GM23338 (cell line): ENCODE measurements around the gene SFXN5. TPM values are rescaled to one million over a fixed set of nuclear protein-coding genes. Genes with fewer than 3 reads are reported as not detected.

ENCODE experiments used
- ATAC-seq: fragments of 200-7000 bp; cut with Tn5 transposase; 3 replicates; pipeline ENCODE4 v1.9.1; 2020
- DNase-seq: peaks from one replicate; pipeline ENCODE4 v3.0.0-alpha.2; 2015; ENCODE audit warnings: low spot score
- H2AFZ ChIP-seq: fragments of 200-600 bp; sonication (generic); 2 replicates; pipeline ENCODE4 v1.8.0; 2016; ENCODE audit warnings: antibody characterized with exemption, mild to moderate bottlenecking, moderate library complexity
- H3F3A ChIP-seq: fragments of 200-600 bp; sonication (generic); replicated peaks from 2 replicates; pipeline ENCODE4 v1.8.0; 2017; ENCODE audit warnings: antibody characterized with exemption, mixed run types, low read depth
- H3K27ac ChIP-seq: fragments of 200-600 bp; sonication (generic); 2 replicates; pipeline ENCODE4 v1.6.1; 2016; ENCODE audit warnings: low read depth
- H3K27me3 ChIP-seq: fragments of 200-600 bp; sonication (generic); 2 replicates; pipeline ENCODE4 v1.8.0; 2016; ENCODE audit warnings: mild to moderate bottlenecking, mixed run types, moderate library complexity; ENCODE audit not compliant: insufficient read depth
- H3K36me3 ChIP-seq: fragments of 200-600 bp; sonication (generic); 2 replicates; pipeline ENCODE4 v1.8.0; 2016; ENCODE audit warnings: mild to moderate bottlenecking; ENCODE audit not compliant: insufficient read depth
- H3K4me1 ChIP-seq: fragments of 200-600 bp; sonication (generic); 2 replicates; pipeline ENCODE4 v1.8.0; 2016; ENCODE audit warnings: mild to moderate bottlenecking, moderate library complexity; ENCODE audit not compliant: insufficient read depth
- H3K4me2 ChIP-seq: fragments of 200-600 bp; sonication (generic); 2 replicates; pipeline ENCODE4 v1.7.1; 2017; ENCODE audit warnings: mixed run types
- H3K4me3 ChIP-seq: fragments of 200-600 bp; sonication (generic); 2 replicates; pipeline ENCODE4 v1.6.1; 2016; ENCODE audit warnings: mixed run types
- H3K79me2 ChIP-seq: fragments of 200-600 bp; sonication (generic); replicated peaks from 2 replicates; pipeline ENCODE4 v1.8.0; 2017; ENCODE audit warnings: mild to moderate bottlenecking; ENCODE audit not compliant: insufficient read depth
- H3K9me2 ChIP-seq: fragments of 200-600 bp; sonication (generic); 2 replicates; pipeline ENCODE4 v1.8.0; 2017; ENCODE audit not compliant: insufficient read depth
- H4K20me1 ChIP-seq: fragments of 200-600 bp; sonication (generic); replicated peaks from 2 replicates; pipeline ENCODE4 v1.8.0; 2017; ENCODE audit warnings: mild to moderate bottlenecking; ENCODE audit not compliant: insufficient read depth
- H3K27ac Mint-ChIP-seq: 2 replicates; pipeline ENCODE4 v1.8.0; 2020; ENCODE audit warnings: inconsistent platforms, mild to moderate bottlenecking, moderate library complexity, mixed read lengths
- H3K27me3 Mint-ChIP-seq: 3 replicates; pipeline ENCODE4 v1.8.0; 2022; ENCODE audit warnings: low read depth, mild to moderate bottlenecking, moderate library complexity, mixed read lengths, inconsistent platforms; ENCODE audit not compliant: insufficient read depth, poor library complexity
- H3K36me3 Mint-ChIP-seq: 3 replicates; pipeline ENCODE4 v1.8.0; 2021; ENCODE audit warnings: low read depth, mild to moderate bottlenecking, inconsistent platforms, moderate library complexity, mixed read lengths
- H3K4me1 Mint-ChIP-seq: 3 replicates; pipeline ENCODE4 v1.8.0; 2020; ENCODE audit warnings: mild to moderate bottlenecking, inconsistent platforms, mixed read lengths
- H3K4me3 Mint-ChIP-seq: 3 replicates; pipeline ENCODE4 v1.8.0; 2021; ENCODE audit warnings: moderate library complexity, mild to moderate bottlenecking, inconsistent platforms, mixed read lengths
- H3K9me3 Mint-ChIP-seq: 3 replicates; pipeline ENCODE4 v1.8.0; 2020; ENCODE audit warnings: moderate library complexity, mild to moderate bottlenecking, inconsistent platforms, mixed read lengths
- CREB1 ChIP-seq: fragments of 250-450 bp; sonication (Bioruptor Pico); IDR thresholded peaks from 2 replicates; pipeline ENCODE4 v1.5.0; 2020; ENCODE audit warnings: low read depth, mild to moderate bottlenecking, moderate library complexity
- ETS1 ChIP-seq: IDR thresholded peaks from 2 replicates; pipeline ENCODE4 v1.6.1; 2016; ENCODE audit warnings: antibody characterized with exemption
- EZH2 ChIP-seq: fragments of 200-600 bp; sonication (generic); IDR thresholded peaks from one replicate; pipeline ENCODE4 v1.8.0; 2017; ENCODE audit warnings: antibody characterized with exemption, mild to moderate bottlenecking, low read depth; ENCODE audit not compliant: unreplicated experiment
- EZH2phosphoT487 ChIP-seq: fragments of 200-600 bp; sonication (generic); IDR thresholded peaks from one replicate; pipeline ENCODE4 v1.8.1; 2018; ENCODE audit warnings: antibody characterized with exemption; ENCODE audit not compliant: unreplicated experiment
- POLR2AphosphoS5 ChIP-seq: IDR thresholded peaks from 2 replicates; pipeline ENCODE4 v1.6.1; 2016; ENCODE audit warnings: antibody characterized with exemption, low read depth
- STAT1 ChIP-seq: IDR thresholded peaks from one replicate; pipeline ENCODE4 v1.6.1; 2016; ENCODE audit warnings: antibody characterized with exemption; ENCODE audit not compliant: unreplicated experiment
- polyA plus RNA-seq: library from polyadenylated mRNA; unstranded; fragments of >200 nt; fragmentation: Nextera tagmentation; extraction: Ambion mirVana; gene quantifications from 2 replicates; pipeline ENCODE4 v1.2.1, GENCODE V29; 2016
- total RNA-seq: library from RNA; depleted of rRNA; stranded (reverse); fragments of >200 nt; shearing (Covaris generic); gene quantifications from 2 replicates; pipeline ENCODE4 v1.2.3, GENCODE V29; 2014
- TF ChIP-seq, protein P1 (sequence below), 2 experiments: fragments of 200-600 bp in 1 of 2; sonication (generic) in 1 of 2; conservative IDR thresholded peaks; 2 replicates each; pipeline versions ENCODE4 v1.5.1 to v1.6.1; 2016 to 2017; ENCODE audit warnings: antibody characterized with exemption in 2 of 2, low read depth in 2 of 2, mild to moderate bottlenecking in 2 of 2, moderate library complexity in 1 of 2

Gene SFXN5
- total and polyA plus RNA-seq, 2 experiments from 2014 or later = 23.6 to 25.8 TPM

DNA sequence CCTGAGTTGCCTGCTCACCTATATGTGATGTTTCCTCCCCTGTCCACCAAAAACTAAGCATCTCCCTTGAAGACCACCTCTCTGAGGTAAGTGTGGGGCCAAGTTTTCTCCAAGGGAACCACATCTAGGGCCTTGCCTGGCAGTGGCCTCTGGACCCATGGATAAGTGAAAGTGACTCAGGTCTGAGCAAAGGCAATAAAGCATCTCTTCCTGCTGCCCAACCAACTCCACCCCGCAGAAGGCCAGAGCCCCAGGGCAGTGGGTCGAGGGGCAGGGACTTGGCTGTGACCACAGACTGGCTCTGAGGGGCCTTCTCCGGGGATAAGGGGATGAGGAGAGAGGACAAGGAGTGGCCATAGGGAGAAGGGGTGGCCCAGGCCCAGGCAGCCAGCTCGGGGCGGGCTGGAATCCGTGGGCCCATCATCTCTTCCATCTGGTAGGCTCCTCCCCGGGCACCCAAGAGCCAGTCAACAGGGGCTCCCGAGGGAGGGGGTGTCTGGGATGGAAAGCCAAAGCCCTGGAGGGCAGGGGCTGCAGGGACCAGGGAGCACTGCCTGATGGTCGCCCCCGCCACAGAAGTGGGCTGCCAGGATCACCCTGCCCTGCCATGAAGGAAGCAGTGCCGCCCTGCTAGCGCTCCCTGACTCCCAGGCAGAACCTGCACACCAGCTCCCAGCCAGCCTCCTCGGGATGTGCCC is 120.8 kb downstream of the SFXN5 start:
- Histone ChIP-seq H3K27me3 (no peaks in the 10 kb centered on the region), H3K36me3 (no peaks in the 10 kb centered on the region), H3K9me2 (no peaks in the 10 kb centered on the region), H3K4me2 (peak overlapping the region; percentile 65; the same call in 1 of the 2 replicates), H3K4me1 (peaks cover 24% of the 10 kb centered on the region), H2AFZ (no peak overlapping the region), H3K27ac (peak overlapping the region; percentile 80), H4K20me1 (no peaks in the 10 kb centered on the region), H3F3A (peaks cover 13% of the 10 kb centered on the region), H3K79me2 (no peaks in the 10 kb centered on the region), H3K4me3 (no peak overlapping the region)
- TF ChIP-seq, protein P1, sequence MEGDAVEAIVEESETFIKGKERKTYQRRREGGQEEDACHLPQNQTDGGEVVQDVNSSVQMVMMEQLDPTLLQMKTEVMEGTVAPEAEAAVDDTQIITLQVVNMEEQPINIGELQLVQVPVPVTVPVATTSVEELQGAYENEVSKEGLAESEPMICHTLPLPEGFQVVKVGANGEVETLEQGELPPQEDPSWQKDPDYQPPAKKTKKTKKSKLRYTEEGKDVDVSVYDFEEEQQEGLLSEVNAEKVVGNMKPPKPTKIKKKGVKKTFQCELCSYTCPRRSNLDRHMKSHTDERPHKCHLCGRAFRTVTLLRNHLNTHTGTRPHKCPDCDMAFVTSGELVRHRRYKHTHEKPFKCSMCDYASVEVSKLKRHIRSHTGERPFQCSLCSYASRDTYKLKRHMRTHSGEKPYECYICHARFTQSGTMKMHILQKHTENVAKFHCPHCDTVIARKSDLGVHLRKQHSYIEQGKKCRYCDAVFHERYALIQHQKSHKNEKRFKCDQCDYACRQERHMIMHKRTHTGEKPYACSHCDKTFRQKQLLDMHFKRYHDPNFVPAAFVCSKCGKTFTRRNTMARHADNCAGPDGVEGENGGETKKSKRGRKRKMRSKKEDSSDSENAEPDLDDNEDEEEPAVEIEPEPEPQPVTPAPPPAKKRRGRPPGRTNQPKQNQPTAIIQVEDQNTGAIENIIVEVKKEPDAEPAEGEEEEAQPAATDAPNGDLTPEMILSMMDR (conservative IDR thresholded peaks at IDR 0.05; ENCODE audit: low read depth in 2 of 2) = no peak
- TF ChIP-seq EZH2phosphoT487 (no peak), ETS1 (no peak), STAT1 (no peak), CREB1 (CRISPR knock-in tag) (no peak), POLR2AphosphoS5 (no peak)
- peaks cover 30% of the 10 kb centered on the region for H3K27me3 Mint-ChIP-seq
- peak; percentile 36 for ATAC-seq
- H3K36me3 Mint-ChIP-seq = peaks cover 9% of the 10 kb centered on the region; the same call in 2 of the 3 replicates
- H3K9me3 Mint-ChIP-seq = no peaks in the 10 kb centered on the region
- H3K27ac Mint-ChIP-seq = peak overlapping the region; percentile 94
- DNase-seq = no peak
- H3K4me1 Mint-ChIP-seq = peaks cover 53% of the 10 kb centered on the region
- H3K4me3 Mint-ChIP-seq = no peak overlapping the region

- Mint-ChIP-seq H3K9me3 (peaks cover 4% of the 10 kb centered on the region; the same call in 2 of the 3 replicates), H3K27me3 (peaks cover 27% of the 10 kb centered on the region), H3K4me1 (peaks cover 48% of the 10 kb centered on the region), H3K4me3 (no peak overlapping the region; the same call in 2 of the 3 replicates), H3K27ac (no peak overlapping the region; the same call in 1 of the 2 replicates), H3K36me3 (peaks cover 11% of the 10 kb centered on the region)
- no peak for DNase-seq
- no peak for TF ChIP-seq POLR2AphosphoS5
- TF ChIP-seq ETS1 = no peak
- no peak for TF ChIP-seq EZH2
- TF ChIP-seq, protein P1 (conservative IDR thresholded peaks at IDR 0.05; ENCODE audit: low read depth in 2 of 2) = no peak
- Histone ChIP-seq H3K36me3 (no peaks in the 10 kb centered on the region), H3K27ac (no peak overlapping the region), H3K79me2 (no peaks in the 10 kb centered on the region), H3K4me2 (no peak overlapping the region), H3K27me3 (no peaks in the 10 kb centered on the region), H3K4me1 (peaks cover 24% of the 10 kb centered on the region), H3F3A (peaks cover 13% of the 10 kb centered on the region), H3K4me3 (no peak overlapping the region), H3K9me2 (no peaks in the 10 kb centered on the region), H4K20me1 (no peaks in the 10 kb centered on the region), H2AFZ (no peak overlapping the region)
- no peak for ATAC-seq
Observed at GRCh38 chr2:72949642-72950041, 121.9 kb downstream of the SFXN5 start.
